Adrenal gland (tissue), 5 donors: Measurements from ENCODE around the gene TRDN.

Source experiments
- CTCF ChIP-seq, 6 experiments: fragments of 450-650 bp in 4 of 6; fragments of 200-600 bp in 2 of 6; sonication (generic) in 1 of 6; IDR thresholded peaks; 1 replicate in 5 of 6; 2 replicates in 1 of 6; pipeline versions ENCODE4 v1.5.1 to v1.8.0; 2016 to 2021; ENCODE audit warnings: antibody characterized with exemption in 6 of 6, mild to moderate bottlenecking in 2 of 6, moderate library complexity in 1 of 6
- POLR2A ChIP-seq, 2 donors: fragments of 450-650 bp; IDR thresholded peaks; one replicate each; pipeline ENCODE4 v1.6.1; 2017; ENCODE audit warnings: antibody characterized with exemption in 2 of 2, mild to moderate bottlenecking in 2 of 2, moderate library complexity in 1 of 2
- donor health status: DM: no; HTN: no; CAD: no.

GRCh38 chr6:123402052-123402451 lies 234.7 kb downstream of the TRDN start:
- no peak for TF ChIP-seq CTCF (IDR thresholded peaks at IDR 0.05)
- no peak for TF ChIP-seq POLR2A (IDR thresholded peaks at IDR 0.05)
